ENCODE measurements around the gene UVSSA. TPM values are rescaled to one million over a fixed set of nuclear protein-coding genes. Genes with fewer than 3 reads are reported as not detected.

The UVSSA gene
- total and polyA plus RNA-seq, 8 donors, result 9.2 to 30.9 (median 14.5) TPM

DNA sequence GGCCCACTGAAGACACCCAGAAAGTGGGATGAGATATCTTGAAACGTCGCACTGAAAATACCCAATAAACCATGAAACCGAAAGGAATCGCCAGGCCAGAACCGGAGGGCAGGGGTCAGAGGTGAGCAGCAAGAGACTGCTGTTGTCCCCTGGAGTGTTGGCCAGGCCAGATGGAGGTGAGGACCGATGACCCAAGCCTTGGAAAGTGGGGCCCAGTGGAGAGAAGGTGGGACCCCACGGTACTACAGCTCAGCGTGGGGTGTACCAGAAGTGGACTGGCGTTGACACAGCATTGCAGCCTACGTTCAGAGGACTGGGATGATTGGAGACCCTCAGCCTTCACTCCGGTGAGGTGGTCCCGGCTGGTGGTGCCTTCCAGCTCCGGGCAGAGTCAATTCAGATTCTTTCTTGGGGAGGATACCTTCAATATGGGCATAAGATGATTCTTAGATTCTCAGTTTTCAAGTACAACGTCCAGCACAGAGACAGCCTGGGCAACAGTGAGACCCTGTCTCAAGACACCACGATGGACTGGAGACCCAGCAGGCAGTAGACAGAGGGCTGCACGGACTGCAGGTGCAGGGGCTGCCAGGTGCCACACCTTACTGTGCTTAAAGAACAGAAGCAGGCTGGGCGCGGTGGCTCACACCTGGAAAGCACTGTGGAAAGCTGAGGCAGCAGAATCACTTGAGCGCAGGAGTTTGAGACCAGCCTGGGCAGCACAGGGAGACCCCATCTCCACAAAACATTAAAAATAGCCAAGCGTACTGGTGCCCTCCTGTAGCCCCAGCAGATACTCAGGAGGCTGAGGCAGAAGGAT lies 34.0 kb upstream of the UVSSA start:
- no peaks in the 10 kb centered on the region for H3K27me3 ChIP-seq
- DNase-seq (peak in 2 of 6 donors; percentile 5 to 32), FAIRE-seq (no peak), ATAC-seq (no peak)
- WGBS, 2 donors, result 94 to 96% methylated on average over 20 of the region's 20 CpGs
- no peaks in the 10 kb centered on the region for H3K9me3 ChIP-seq
- no peak overlapping the region for H3K27ac ChIP-seq
- H3K36me3 ChIP-seq, result peaks cover 0 to 37% (median 18%) of the 10 kb centered on the region in 3 donors
- peaks cover 0 to 5% (median 0%) of the 10 kb centered on the region in 3 donors for H3K4me1 ChIP-seq
- intact Hi-C loops (cut with DNase I), result no loop called here
- TF ChIP-seq, protein P1, sequence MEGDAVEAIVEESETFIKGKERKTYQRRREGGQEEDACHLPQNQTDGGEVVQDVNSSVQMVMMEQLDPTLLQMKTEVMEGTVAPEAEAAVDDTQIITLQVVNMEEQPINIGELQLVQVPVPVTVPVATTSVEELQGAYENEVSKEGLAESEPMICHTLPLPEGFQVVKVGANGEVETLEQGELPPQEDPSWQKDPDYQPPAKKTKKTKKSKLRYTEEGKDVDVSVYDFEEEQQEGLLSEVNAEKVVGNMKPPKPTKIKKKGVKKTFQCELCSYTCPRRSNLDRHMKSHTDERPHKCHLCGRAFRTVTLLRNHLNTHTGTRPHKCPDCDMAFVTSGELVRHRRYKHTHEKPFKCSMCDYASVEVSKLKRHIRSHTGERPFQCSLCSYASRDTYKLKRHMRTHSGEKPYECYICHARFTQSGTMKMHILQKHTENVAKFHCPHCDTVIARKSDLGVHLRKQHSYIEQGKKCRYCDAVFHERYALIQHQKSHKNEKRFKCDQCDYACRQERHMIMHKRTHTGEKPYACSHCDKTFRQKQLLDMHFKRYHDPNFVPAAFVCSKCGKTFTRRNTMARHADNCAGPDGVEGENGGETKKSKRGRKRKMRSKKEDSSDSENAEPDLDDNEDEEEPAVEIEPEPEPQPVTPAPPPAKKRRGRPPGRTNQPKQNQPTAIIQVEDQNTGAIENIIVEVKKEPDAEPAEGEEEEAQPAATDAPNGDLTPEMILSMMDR (IDR thresholded peaks at IDR 0.05), result no peak
- H3K4me3 ChIP-seq, result no peak overlapping the region

DNA sequence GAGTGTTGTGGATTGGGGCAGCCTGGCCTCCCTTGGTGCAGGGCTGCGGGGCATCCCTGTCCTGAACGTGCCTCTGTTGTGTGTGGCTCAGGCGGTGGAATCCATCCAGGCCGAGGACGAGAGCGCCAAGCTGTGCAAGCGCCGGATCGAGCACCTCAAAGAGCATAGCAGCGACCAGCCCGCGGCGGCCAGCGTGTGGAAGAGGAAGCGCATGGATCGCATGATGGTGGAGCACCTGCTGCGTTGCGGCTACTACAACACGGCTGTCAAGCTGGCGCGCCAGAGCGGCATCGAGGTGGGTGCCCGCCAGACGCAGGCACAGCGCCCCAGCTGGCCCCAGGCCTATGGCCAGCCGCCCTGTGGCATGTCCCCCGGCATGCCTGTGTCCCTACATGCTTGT lies 31.7 kb upstream of the UVSSA start:
- FAIRE-seq, result no peak
- H3K27me3 ChIP-seq, result no peaks in the 10 kb centered on the region
- peaks cover 0 to 39% (median 18%) of the 10 kb centered on the region in 3 donors for H3K36me3 ChIP-seq
- ATAC-seq, result no peak
- no peaks in the 10 kb centered on the region for H3K9me3 ChIP-seq
- intact Hi-C loops (cut with DNase I), result no loop called here
- no peaks in the 10 kb centered on the region for H3K4me1 ChIP-seq
- DNase-seq, result peak in 2 of 6 donors; percentile 14 to 52
- TF ChIP-seq, protein P1 (IDR thresholded peaks at IDR 0.05), result no peak
- no peak overlapping the region for H3K4me3 ChIP-seq
- no peak overlapping the region for H3K27ac ChIP-seq
- 96 to 97% methylated on average over 23 to 28 of the region's 28 CpGs for WGBS, 2 donors

DNA sequence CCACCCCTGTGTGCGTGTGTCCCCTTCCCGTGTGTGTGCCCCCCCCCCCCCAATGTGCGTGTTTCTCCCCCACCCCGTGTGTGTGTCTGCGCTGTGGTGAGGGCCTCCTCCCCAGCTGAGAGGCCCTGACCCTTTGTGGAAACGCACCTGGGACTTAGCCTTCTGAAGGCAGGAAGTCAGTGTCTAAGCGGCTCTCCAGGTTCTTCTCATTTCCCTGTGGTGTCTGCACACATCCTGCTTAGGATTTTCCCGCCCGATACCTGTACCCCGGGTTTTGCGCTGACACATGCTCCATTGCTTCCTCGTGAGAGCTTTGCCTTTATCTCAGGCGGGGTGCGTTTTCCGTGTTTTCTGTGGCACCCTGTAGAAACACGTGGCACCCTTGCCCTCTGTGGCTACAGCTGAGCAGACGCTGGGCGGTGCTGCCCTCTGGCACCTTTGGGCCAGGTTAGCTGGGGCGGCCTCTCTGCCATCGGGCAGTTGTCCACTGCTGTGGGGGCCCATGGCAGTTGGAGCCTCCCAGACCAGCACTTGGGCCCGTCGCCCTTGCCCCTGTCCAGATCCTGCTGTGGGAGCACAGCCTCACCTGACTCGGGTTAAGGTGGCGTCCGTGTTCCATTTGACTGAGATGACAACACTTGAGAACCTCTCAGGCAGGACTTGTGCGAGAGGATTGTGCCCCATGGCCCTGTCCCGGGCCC lies 31.0 kb upstream of the UVSSA start:
- peaks cover 0 to 39% (median 18%) of the 10 kb centered on the region in 3 donors for H3K36me3 ChIP-seq
- H3K4me3 ChIP-seq, result no peak overlapping the region
- intact Hi-C loops (cut with DNase I), result no loop called here
- no peaks in the 10 kb centered on the region for H3K9me3 ChIP-seq
- no peaks in the 10 kb centered on the region for H3K4me1 ChIP-seq
- no peak overlapping the region for H3K27ac ChIP-seq
- TF ChIP-seq, protein P1 (IDR thresholded peaks at IDR 0.05), result no peak
- H3K27me3 ChIP-seq, result no peaks in the 10 kb centered on the region
- peak in 2 of 6 donors; percentile 15 to 60 for DNase-seq
- FAIRE-seq, result no peak
- ATAC-seq, result peak in 1 of 4 donors; percentile 20
- WGBS, 2 donors, result 92 to 93% methylated on average over 25 of the region's 27 CpGs

DNA sequence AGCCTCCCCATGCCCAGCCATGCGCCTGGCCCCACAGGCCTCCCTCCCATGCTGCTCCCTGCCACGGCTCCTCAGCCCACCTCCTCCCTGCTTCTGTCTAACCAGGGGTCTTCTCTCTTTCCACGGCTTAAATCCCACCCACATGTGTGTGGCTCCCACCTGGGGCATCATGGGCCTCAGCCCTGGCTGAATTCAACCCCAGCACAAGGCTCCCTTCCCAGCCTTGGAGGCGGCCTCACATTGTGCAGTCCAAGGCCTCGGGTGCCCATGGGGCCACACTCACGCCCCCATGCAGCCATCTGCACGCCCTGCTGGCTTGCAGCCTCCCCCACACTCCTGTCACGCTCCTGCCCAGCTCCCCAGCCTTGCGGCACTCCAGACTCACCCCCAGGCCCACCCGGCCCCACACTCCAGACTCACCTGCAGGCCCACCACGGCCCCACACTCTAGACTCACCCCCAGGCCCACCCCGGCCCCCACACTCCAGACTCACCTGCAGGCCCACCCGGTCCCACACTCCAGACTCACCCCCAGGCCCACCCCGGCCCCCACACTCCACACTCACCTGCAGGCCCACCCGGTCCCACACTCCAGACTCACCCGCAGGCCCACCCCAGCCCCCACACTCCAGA lies 30.4 kb upstream of the UVSSA start:
- H3K27ac ChIP-seq, result no peak overlapping the region
- ATAC-seq, result no peak
- H3K36me3 ChIP-seq, result peaks cover 0 to 39% (median 18%) of the 10 kb centered on the region in 3 donors
- FAIRE-seq, result no peak
- no peaks in the 10 kb centered on the region for H3K27me3 ChIP-seq
- no peak overlapping the region for H3K4me3 ChIP-seq
- H3K4me1 ChIP-seq, result no peaks in the 10 kb centered on the region
- DNase-seq, result peak in 2 of 6 donors; percentile 16 to 69
- H3K9me3 ChIP-seq, result no peaks in the 10 kb centered on the region
- intact Hi-C loops (cut with DNase I), result no loop called here
- TF ChIP-seq, protein P1 (IDR thresholded peaks at IDR 0.05), result no peak
- 84 to 87% methylated on average over 14 to 16 of the region's 16 CpGs for WGBS, 2 donors

Data from pancreas (tissue), 10 donors.